Renal pelvis (tissue), 4 donors: ENCODE results near the gene SNAP25. TPM values are rescaled to one million over a fixed set of nuclear protein-coding genes. Genes with fewer than 3 reads are reported as not detected.

Source experiments
- DNase-seq: peaks from one replicate; pipeline ENCODE4 v3.0.0-alpha.2; 2013
- polyA plus RNA-seq, 3 donors: library from polyadenylated mRNA; unstranded; fragments of 120-200 nt; gene quantifications; one replicate each; pipeline ENCODE4 v1.2.1, GENCODE V29; 2013; ENCODE audit not compliant: insufficient read length in 3 of 3

SNAP25 gene
- polyA plus RNA-seq, 3 donors, result 6.1 to 6.7 (median 6.6) TPM

GRCh38 chr20:10297684-10298240, 79.1 kb downstream of the SNAP25 start:
- no peak for DNase-seq

GRCh38 chr20:10300582-10301446, 82.2 kb downstream of the SNAP25 start:
- no peak for DNase-seq

DNA sequence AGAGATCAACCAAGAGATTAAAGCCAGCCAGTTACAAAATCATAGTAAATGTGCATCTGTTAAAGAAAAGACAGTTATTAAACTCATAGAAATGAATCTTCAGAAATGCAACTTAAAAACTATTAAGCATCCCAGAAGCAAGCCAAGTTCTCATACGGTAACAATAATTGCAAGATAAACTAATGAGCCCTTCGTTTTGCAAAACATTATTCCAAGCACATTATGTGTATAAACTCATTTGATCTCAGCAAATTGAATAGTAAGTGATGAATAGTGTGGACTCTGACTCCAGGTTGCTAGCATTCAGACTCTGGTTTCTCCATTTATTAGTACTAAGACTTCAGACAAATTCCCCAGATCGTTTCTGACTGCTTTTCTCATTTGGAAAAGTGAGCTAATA, 85.2 kb downstream of the SNAP25 start:
- no peak for DNase-seq

DNA sequence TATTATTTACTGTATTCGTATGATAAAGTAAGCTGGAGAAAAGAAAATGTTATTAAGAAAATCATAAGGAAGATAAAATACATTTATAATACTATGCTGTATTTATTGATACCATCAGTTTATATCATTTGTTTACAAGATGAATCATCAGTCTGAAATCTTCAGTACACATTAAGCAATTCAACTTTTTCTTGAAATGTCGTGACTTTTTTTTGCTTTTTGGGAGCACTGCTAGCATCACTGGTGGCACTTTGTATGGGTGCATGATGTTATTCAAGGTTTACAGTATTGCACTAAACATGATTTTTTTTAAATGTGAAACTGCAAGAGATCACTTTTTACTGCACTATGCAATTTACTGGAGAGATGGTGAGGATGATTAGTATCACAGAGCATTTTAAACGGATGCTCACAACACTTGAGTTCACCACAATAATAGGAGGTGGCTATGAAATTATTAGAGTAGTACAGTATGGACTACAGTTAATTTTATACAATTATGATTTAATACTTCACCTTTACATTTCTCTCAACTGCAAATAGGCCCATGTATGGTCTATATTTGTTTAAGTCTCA, 85.9 kb downstream of the SNAP25 start:
- DNase-seq, result no peak

DNA sequence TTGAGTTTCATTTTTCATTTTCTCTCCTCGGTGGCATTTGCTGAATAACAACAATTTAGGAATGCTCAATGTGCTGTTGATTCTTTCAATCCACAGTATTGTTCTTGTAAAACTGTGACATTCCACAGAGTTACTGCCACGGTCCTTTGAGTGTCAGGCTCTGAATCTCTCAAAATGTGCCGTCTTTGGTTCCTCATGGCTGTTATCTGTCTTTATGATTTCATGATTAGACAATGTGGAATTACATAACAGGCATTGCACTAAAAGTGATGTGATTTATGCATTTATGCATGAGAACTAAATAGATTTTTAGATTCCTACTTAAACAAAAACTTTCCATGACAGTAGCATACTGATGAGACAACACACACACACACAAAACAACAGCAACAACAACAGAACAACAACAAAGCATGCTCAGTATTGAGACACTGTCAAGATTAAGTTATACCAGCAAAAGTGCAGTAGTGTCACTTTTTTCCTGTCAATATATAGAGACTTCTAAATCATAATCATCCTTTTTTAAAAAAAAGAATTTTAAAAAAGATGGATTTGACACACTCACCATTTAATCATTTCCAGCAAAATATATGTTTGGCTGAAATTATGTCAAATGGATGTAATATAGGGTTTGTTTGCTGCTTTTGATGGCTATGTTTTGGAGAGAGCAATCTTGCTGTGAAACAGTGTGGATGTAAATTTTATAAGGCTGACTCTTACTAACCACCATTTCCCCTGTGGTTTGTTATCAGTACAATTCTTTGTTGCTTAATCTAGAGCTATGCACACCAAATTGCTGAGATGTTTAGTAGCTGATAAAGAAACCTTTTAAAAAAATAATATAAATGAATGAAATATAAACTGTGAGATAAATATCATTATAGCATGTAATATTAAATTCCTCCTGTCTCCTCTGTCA, 88.1 kb downstream of the SNAP25 start:
- DNase-seq, result no peak

DNA sequence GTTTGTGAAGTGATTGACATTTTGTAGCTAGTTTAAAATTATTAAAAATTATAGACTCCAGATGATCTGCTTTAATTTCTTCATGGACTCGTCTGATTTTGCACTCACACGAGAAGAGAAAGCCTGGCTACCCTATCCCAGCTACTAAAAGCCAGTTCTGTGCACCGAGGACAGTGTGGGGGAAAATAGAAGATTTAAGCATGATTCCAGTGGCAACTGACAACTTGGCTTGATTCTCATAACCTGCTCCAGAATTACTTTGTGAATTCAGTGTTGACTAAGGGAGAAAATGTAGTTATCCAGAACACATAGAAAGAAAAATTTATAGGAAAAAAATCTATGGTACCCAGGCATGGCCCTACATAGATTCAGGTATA, 88.7 kb downstream of the SNAP25 start:
- DNase-seq, result no peak

- no peak for DNase-seq
Observed at GRCh38 chr20:10308652-10309051, 90.0 kb downstream of the SNAP25 start.

DNA sequence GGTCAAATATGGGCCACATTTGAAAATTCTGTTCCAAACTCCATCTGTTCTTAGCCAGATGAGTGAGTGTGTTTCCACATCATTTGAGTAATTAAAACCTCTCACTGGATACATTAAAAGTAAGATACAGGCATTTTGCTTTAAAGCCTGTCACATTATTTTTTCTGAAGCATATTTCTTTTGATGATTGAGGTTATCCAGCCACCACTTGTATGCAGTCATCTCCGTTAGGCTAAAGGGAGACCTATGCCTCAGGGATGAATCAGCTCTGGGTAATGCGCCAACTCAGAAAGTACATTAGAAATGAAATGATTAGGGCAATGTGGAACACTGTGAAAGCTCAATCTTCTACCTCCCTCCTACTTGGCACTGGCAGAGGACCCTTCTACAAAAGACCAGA, 90.7 kb downstream of the SNAP25 start:
- DNase-seq, result no peak

GRCh38 chr20:10312111-10312510, 93.5 kb downstream of the SNAP25 start:
- DNase-seq, result no peak

- no peak for DNase-seq
Observed at GRCh38 chr20:10313215-10313614, 94.6 kb downstream of the SNAP25 start.

DNA sequence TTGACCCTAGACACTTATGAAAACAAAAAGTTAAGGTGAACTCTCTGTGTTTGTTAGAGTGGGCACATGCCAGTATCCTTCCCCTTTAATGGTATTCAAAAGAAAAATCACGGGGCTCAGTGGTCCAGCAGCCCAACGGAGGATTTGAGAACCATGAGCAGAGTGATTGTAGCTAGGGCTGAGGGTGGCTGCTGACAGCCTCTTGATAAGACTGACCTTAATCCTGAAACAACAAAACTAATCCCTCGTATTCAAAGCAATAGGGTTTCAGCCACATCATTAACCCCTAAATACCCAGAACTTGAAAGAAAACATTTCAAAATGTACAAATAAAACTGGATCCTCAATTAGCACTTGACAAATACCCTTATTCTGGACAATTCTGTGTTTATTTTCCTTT, 95.1 kb downstream of the SNAP25 start:
- no peak for DNase-seq

GRCh38 chr20:10314198-10314597, 95.6 kb downstream of the SNAP25 start:
- DNase-seq, result no peak

GRCh38 chr20:10315138-10315537, 96.5 kb downstream of the SNAP25 start:
- DNase-seq, result no peak

DNA sequence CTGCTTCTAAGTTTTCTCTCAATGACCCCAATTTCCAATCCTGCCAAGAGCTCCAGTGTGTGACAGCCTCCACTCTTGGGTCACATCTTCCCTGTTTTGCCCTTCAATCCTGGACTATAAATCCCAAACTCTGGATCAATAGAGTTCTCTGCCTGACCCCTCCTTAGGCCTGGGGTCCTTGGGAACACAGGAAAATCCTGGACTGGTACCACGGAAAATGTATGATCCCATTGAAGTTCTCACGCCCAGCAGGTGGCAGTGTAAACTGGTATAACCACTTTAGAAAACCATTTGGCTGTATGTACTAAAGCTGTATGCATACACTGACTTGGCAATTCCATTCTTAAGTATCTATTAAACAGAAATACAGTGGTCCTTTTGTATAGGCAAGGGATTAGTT, 98.0 kb downstream of the SNAP25 start:
- no peak for DNase-seq

DNA sequence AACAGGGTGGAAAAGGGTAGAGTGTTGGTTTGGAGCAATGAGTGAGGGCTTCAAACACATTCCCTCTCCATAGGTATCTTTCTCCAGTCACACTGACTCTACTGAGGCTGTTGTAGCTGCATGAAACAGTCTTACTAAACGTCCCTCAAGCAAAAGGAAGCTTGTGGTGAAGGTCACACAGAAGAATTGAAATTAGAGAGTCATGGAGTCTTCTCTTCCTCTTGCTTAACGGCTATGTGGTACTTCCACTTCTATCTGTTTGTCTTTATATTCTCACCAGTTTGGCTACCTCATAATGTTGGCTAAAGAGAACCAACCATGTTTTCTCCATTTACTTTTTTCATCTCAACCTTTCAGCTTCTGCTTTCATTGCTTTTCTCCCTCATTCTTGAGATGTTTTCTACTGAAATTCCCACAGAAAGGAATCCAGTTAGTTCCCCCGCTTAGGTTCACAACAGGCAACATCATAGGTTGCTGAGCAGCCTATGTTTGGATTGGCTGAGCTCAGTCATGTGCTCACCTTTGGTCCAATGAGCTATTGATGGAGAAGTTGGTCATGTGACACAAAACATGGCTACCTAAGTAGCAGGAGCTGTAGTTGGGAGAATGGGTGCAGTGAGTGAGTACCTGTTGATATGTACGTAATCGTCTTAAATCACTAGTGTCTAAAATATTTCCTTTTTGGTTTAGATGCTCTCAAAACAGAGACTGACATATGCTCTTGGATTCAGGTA, 99.8 kb downstream of the SNAP25 start:
- no peak for DNase-seq

GRCh38 chr20:10319855-10320254, 101.2 kb downstream of the SNAP25 start:
- no peak for DNase-seq

DNA sequence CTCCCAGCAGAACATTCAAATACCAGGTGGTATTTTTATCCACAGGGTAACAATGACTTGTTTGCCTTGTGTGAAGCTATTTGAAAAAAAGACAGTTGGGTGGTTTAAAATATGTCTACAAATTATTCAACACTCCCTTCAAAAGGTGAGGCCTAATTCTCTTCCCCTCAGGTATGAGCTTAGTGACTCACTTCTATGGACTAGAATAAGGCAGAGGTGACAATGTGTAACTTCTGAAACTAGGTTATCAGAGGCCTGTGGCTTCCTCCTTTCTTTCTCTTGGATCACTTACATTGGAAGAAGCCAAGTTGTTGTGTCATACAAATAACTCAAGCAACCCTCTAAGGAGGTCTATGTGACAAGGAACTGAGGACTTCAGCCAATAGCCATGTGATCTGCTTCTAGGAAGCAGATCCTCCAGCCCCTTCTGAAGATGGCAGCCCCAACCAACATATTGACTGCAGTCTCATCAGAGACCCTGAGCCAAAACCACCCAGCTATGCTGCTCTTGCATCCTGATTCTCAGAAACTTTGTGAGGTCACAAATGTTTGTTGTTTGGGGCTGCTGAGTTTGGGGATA, 102.6 kb downstream of the SNAP25 start:
- no peak for DNase-seq

- no peak for DNase-seq
Observed at GRCh38 chr20:10322073-10323012, 103.7 kb downstream of the SNAP25 start.

DNA sequence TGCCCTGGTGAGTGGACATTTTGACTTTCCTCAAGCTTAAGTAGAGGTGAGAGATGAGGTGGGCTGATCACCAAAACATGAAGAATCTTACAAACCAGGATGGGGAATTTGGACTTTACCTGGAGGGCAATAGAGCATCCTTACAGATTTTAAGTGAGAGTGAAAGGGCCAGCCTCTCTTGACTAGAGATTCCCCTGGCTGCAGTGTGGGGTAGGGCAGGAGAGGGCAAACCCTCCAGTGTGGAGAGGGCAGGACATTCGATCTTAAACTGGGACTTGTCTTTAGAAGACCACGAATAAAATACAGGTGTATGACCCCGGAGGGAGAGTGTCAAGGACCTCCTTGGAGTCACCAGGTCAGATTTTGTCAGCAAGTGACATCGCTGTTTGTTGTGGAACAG, 105.1 kb downstream of the SNAP25 start:
- no peak for DNase-seq
